ENCODE results near the gene THPO. TPM values are rescaled to one million over a fixed set of nuclear protein-coding genes. Genes with fewer than 3 reads are reported as not detected.

THPO gene
- total and polyA plus RNA-seq, 10 of the 15 experiments (the other 5 are each of a cell fraction or from before 2014, with no cell fraction given), result not detected

DNA sequence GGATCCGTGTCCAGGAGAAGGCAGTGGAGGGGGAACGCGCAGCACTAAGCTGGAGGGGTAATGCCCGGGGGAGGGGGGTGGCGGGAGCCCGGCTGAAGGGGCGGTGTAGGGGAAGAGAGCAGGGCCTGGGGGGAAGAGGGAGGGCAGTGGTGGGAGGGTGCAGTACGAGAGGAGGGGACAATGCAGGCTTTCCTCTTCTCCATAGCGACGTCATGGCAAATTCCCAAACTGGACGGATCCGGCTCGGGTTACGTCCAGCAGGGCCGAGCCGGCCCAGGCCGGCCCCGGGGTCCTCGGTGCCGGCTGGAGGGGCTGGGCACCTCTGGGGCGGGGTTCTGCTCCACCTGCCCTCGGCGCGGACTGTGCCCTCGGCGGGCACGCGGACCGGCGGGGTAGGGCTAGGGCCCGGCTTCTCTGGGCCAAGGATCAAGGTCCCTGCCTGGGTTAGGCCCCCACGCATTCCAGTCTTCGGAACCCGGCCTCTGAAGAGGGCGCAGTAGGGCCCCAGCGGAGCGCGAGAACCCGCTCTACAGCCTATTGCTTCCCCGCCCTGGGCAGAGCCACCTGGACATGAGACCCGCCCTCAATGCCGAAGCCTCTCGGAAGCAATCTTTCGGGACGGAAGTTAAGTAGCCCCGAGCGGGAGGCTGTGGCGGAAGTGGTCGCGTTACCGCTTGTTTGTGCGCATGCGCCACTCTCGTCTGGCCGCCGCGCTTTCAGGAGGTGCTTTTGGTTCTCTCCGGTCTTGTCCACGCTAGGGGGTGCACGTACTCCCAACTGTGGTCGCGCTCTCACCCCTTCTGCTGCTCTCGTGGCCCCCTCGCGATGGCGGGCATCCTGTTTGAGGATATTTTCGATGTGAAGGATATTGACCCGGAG is 15.1 kb downstream of the THPO start (continued):
- TF ChIP-seq, protein P1, sequence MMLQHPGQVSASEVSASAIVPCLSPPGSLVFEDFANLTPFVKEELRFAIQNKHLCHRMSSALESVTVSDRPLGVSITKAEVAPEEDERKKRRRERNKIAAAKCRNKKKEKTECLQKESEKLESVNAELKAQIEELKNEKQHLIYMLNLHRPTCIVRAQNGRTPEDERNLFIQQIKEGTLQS (IDR thresholded peaks at IDR 0.05; ENCODE audit: borderline replicate concordance, extremely low read depth, low read depth, low read length), result no peak
- 0 out of 2 replicates have a peak, but pooled peaks have one; percentile 8 for TF ChIP-seq EED (IDR thresholded peaks at IDR 0.05; ENCODE audit: low read depth)
- no peak for TF ChIP-seq ASH2L (IDR thresholded peaks at IDR 0.05; ENCODE audit: borderline replicate concordance, low read depth)
- no peak for TF ChIP-seq NFXL1 (IDR thresholded peaks at IDR 0.05; ENCODE audit: borderline replicate concordance)
- no peak for TF ChIP-seq JUNB (IDR thresholded peaks at IDR 0.05)
- TF ChIP-seq RUNX3 (IDR thresholded peaks at IDR 0.05; ENCODE audit: low read length), result peak; percentile 90
- TF ChIP-seq, protein P2, sequence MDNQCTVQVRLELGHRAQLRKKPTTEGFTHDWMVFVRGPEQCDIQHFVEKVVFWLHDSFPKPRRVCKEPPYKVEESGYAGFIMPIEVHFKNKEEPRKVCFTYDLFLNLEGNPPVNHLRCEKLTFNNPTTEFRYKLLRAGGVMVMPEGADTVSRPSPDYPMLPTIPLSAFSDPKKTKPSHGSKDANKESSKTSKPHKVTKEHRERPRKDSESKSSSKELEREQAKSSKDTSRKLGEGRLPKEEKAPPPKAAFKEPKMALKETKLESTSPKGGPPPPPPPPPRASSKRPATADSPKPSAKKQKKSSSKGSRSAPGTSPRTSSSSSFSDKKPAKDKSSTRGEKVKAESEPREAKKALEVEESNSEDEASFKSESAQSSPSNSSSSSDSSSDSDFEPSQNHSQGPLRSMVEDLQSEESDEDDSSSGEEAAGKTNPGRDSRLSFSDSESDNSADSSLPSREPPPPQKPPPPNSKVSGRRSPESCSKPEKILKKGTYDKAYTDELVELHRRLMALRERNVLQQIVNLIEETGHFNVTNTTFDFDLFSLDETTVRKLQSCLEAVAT (IDR thresholded peaks at IDR 0.05), result peak; percentile 86
- no peak for TF ChIP-seq MEF2B (IDR thresholded peaks at IDR 0.05; ENCODE audit: partially characterized antibody, poor library complexity, severe bottlenecking)
- TF ChIP-seq YBX1 (IDR thresholded peaks at IDR 0.05), result no peak
- no peak for TF ChIP-seq CHD4 (IDR thresholded peaks at IDR 0.05)
- TF ChIP-seq POU2F2 (IDR thresholded peaks at IDR 0.05; ENCODE audit: borderline replicate concordance, low read depth, low read length), result peak; percentile 27; the same call in 1 of the 3 replicates
- peak; percentile 68 for TF ChIP-seq NRF1 (conservative IDR thresholded peaks at IDR 0.05; ENCODE audit: low read depth, low read length)
- TF ChIP-seq EZH2 (IDR thresholded peaks at IDR 0.05; ENCODE audit: borderline replicate concordance, control insufficient read depth, low read depth, low read length), result no peak
- TF ChIP-seq BACH1 (IDR thresholded peaks at IDR 0.05; ENCODE audit: borderline replicate concordance), result no peak; the same call in none of the 2 replicates
- TF ChIP-seq EGR1 (IDR thresholded peaks at IDR 0.05; ENCODE audit: borderline replicate concordance in 1 of 2, low read depth in 2 of 2, low read length in 2 of 2), result no peak
- TF ChIP-seq, protein P3, sequence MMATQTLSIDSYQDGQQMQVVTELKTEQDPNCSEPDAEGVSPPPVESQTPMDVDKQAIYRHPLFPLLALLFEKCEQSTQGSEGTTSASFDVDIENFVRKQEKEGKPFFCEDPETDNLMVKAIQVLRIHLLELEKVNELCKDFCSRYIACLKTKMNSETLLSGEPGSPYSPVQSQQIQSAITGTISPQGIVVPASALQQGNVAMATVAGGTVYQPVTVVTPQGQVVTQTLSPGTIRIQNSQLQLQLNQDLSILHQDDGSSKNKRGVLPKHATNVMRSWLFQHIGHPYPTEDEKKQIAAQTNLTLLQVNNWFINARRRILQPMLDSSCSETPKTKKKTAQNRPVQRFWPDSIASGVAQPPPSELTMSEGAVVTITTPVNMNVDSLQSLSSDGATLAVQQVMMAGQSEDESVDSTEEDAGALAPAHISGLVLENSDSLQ (IDR thresholded peaks at IDR 0.05), result no peak
- TF ChIP-seq IKZF2 (IDR thresholded peaks at IDR 0.05), result no peak
- peak; percentile 37; the same call in 1 of the 2 replicates for TF ChIP-seq LARP7 (IDR thresholded peaks at IDR 0.05)
- peak; percentile 76; the same call in 1 of the 2 replicates for TF ChIP-seq SMARCA5 (IDR thresholded peaks at IDR 0.05)
- no peak; the same call in 1 of the 2 replicates for TF ChIP-seq NR2F1 (conservative IDR thresholded peaks at IDR 0.05)
- TF ChIP-seq ZNF622 (IDR thresholded peaks at IDR 0.05), result no peak
- TF ChIP-seq TCF3 (IDR thresholded peaks at IDR 0.05; ENCODE audit: borderline replicate concordance, insufficient read depth, low read depth, low read length), result no peak
- TF ChIP-seq EP300 (IDR thresholded peaks at IDR 0.05; ENCODE audit: borderline replicate concordance in 1 of 2, control insufficient read depth in 1 of 2, low read depth in 2 of 2, low read length in 2 of 2), result no peak
- no peak for TF ChIP-seq ZNF24 (IDR thresholded peaks at IDR 0.05)
- TF ChIP-seq, protein P4, sequence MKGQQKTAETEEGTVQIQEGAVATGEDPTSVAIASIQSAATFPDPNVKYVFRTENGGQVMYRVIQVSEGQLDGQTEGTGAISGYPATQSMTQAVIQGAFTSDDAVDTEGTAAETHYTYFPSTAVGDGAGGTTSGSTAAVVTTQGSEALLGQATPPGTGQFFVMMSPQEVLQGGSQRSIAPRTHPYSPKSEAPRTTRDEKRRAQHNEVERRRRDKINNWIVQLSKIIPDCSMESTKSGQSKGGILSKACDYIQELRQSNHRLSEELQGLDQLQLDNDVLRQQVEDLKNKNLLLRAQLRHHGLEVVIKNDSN (IDR thresholded peaks at IDR 0.05; ENCODE audit: borderline replicate concordance, extremely low read length, insufficient read depth, low read depth, low read length), result no peak
- peak; percentile 89 for TF ChIP-seq HDGF (IDR thresholded peaks at IDR 0.05)
